GM21526 (cell line): ENCODE measurements around the gene ABCB1.

ENCODE experiments used
- ATAC-seq: cut with Tn5 transposase; IDR thresholded peaks from one replicate; pipeline ENCODE4 v1.9.1; 2021; ENCODE audit warnings: moderate library complexity; ENCODE audit not compliant: unreplicated experiment, low FRiP score

ABCB1 gene

GRCh38 chr7:87517136-87517815, 83.4 kb downstream of the ABCB1 start:
- ATAC-seq: no peak

GRCh38 chr7:87513735-87514335, 86.8 kb downstream of the ABCB1 start:
- ATAC-seq: no peak

- no peak for ATAC-seq
These were observed 87.8 kb downstream of the ABCB1 start for GRCh38 chr7:87512906-87513305.

DNA sequence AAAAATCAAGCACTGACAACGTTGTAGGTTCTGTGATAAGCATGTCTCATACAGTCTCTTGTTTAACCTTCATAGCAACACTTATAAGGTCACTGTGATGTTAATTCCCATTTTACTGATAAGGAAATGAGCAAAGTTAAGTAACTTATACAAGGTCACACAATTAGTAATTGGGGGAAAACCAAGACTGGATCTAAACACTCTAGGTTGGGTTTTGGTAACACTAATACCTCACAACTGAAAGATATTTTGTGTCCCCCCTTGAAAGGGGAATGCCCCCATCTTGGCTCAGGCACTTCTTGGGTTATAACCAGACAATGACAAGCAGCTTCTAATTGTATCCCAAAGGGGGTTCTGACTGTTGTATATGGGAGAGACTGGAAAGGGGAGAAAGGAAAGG, 89.2 kb downstream of the ABCB1 start:
- ATAC-seq: no peak

DNA sequence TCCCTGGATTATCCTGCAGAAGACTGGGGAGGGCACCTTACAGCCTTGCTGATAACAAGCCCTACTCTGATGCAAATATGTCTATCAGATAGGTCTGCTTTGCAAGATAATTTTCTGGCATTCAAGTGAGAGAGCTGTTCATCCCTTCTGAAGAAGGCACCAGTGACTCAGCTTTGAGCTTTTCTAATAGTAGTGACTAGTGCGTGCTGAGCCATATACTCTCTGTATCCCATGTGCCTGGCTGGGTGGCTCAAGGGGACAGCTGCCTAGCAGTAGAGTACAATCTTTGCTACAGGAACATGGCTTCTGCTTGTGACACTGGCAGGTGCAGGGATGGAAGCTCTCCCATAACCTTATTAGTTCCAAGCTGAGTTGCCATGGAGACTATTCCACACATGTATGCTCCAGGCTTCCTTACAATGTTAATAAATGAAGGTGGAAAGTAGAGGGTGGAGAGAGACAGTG, 90.2 kb downstream of the ABCB1 start:
- no peak for ATAC-seq

- no peak for ATAC-seq
These were observed 93.2 kb downstream of the ABCB1 start for GRCh38 chr7:87507446-87507845.

DNA sequence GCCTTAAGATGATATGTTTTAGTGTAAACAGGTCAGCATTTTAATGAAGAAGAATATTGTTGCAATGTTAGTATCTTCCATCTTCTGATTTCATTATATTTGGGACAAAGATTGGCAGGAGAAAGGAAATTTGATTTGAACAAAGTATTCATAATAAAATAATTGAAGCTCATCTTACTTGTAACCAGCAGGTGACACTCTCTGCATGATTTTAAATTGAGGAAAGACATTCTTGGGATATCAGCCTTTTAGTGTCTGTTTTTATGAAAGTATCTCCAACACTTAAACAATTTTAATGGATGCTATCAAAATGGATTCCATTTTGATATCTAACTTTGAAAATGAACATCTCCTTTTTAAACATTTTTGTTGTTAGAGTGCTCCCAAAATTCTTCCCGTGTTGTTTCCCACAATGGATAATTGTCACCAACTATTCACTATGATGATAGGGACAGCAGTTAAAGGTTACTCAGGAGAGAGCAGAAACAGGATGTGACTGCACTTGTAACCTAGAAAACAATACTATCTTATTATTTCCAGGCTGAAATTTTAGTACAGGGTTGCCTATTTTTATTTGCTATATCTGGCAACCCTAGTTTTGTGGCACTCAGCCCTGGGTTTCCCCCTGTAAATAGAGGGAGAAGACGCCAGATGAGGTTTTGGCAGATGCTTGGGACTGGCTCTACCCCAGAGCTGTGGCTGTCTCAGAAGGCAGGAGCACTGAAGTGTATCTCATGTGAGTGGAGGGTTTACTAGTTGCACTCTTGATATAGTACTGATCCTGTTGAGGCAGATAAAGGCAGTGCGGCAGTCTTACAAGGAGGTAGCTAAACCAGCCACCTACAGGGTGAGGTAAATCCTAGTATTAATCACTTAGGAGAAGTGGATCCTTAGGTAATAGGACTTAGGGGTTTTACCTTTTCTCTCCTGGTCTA, 94.2 kb downstream of the ABCB1 start:
- ATAC-seq: no peak

DNA sequence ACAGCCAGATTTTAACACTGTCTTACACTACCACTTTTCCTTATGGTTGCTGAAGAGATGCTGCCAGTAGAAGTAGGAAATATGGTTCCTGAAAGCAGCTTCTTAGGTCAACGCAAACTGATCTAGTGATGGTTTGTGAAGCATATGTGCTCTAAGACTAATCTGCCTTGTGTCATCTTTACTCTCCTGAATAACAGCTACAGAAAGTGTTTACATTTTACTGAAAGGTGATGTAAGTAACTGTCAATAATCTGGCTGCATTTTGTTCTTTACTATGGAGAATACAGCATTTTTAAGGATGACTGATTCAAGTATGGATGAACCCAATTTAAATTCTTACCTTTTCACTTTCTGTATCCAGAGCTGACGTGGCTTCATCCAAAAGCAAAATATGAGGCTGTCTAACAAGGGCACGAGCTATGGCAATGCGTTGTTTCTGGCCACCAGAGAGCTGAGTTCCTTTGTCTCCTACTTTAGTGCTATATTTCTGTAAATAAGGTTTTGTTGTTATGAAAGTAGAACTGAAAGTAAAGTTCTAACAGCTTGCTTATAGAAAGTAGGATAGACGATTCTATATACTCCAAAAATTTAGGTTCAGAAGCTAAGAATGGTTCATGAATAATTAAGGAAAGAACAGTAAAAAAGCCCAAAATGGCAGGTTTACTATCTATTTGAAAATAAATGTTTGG, 95.0 kb downstream of the ABCB1 start:
- ATAC-seq: no peak

- ATAC-seq: no peak
These were observed 95.6 kb downstream of the ABCB1 start for GRCh38 chr7:87505122-87505521.

GRCh38 chr7:87499494-87499893, 101.2 kb downstream of the ABCB1 start:
- no peak for ATAC-seq

DNA sequence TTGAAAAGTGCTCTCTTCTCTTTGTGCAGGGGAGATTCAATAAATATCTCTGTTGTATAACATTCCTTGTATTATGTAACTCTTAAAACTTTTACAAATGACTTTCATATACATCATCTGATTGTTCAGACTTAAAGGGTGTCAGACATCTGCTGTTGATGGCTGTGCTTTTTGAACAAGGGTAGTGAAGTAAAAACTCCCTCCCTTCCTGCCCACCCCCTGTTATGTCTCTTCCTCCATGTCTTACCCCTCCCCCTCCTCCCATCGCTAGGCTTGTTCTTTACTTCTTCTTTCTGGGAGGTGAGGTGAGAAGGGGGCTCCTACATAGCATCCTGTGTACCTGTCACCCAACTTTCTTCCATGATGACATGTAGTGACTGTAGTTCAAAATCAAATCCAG, 101.8 kb downstream of the ABCB1 start:
- ATAC-seq: no peak

DNA sequence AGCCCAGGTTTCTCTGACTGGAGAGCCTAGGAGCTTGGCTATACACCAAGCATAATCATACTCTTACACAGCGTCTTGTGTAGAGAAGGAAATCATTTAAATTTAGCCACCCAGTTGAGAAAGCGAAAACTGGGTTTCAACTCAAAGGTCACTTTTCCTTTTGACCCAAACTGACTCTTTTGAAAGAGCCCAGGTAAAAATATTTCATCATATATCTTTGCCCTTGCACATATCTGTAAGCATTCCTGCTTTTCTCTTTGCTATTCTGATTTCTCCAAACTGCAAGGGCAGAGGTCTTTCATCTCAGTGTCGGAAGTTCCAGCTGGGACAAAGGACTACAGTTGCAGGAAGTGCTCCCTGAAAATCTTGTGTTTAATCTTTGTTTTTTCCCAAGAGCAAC, 103.2 kb downstream of the ABCB1 start:
- ATAC-seq: no peak

- ATAC-seq: no peak
These were observed 105.3 kb downstream of the ABCB1 start for GRCh38 chr7:87495366-87495765.

DNA sequence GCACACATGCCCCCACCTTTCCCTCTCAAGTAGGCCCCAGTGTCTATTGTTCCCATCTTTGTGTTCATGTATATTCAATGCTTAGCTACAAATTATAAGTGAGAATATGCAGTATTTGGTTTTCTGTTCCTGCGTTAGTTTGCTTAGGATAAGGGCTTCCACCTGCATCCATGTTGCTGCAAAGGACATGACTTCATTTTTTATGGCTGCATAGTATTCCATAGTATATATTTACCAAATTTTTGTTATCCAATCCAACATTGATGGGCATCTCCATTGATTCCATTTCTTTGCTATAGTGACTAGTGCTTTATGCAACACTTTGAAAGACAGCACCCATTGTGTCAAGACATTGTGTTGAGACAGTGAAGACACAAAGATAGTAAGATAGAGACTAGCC, 106.2 kb downstream of the ABCB1 start:
- ATAC-seq: no peak

DNA sequence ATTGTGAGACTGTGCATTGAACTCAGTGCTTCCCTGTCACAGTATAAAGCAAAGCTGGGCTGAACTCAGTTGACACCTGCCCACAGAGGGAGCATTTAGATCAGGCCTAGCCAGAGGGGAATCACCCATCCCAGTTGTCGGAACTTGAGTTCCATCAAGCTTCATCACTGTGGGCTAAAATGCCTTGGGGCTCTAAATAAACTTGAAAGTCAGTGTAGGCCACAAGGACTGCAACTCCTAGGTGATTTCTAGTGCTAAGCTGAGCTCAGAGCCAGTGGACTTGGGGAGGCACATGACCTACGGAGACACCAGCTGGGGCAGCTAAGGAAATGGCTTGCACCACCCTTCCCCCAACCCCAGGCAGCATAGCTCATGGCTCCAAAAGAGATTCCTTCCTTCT, 117.6 kb downstream of the ABCB1 start:
- no peak for ATAC-seq

GRCh38 chr7:87482115-87482514, 118.6 kb downstream of the ABCB1 start:
- ATAC-seq: no peak

DNA sequence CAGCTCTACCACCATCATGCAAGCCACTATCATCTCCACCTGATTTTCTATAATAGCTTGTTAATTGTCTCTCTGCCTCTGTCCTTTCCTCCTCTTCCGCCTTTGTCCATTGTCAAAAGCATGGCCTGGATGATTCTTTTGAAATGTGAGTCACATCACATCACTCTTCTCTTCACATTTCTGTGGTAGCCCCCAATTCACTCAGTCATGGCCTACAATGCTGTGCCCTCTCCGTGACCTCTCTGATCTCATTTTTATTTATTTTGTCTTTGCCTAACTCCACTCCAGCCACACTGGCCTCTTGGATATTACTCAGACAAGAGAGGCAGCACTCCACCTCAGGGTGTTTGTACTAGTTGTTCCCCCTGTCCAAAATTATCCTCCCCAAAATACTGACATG, 120.3 kb downstream of the ABCB1 start:
- no peak for ATAC-seq

- ATAC-seq: no peak
These were observed 120.7 kb downstream of the ABCB1 start for GRCh38 chr7:87479951-87480350.

DNA sequence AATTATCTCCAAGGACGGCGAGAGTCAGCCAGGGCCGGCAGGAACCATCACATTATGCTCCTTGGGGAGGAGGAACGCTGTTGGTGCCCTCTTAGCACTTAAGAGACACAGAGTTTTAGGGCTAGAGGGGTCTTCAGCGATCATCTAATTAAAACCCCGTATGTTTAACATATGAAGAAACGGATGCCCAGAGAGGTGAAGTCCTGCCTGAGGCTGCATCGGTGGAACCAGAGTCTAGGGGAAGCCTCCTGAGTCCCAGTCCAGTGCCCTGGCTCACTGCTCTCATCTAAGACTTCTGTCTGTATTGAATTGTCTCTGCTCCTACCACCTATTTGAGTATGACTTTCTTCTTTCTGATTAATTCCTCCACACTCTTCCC, 124.5 kb downstream of the ABCB1 start:
- no peak for ATAC-seq

- ATAC-seq: peak; percentile 25
These were observed 125.1 kb downstream of the ABCB1 start, which contains the start of gene ABCB4 for GRCh38 chr7:87475359-87476178. Gene ABCB4, minus strand, starts transcription at chr7:87475680. Its CDS starts 215 bp downstream, at chr7:87475465.
